HepG2 (cell line): ENCODE data around the gene HRH2.

Experiments used
- BRCA1 ChIP-seq: sonication (generic); formaldehyde crosslinking; IDR thresholded peaks from 2 replicates; pipeline ENCODE4 v1.4.0; 2020; ENCODE audit warnings: missing genetic modification reagents
- CTCF ChIP-seq: sonication (generic); formaldehyde crosslinking; IDR thresholded peaks from 2 replicates; pipeline ENCODE4 v1.5.0; 2020; ENCODE audit warnings: mild to moderate bottlenecking, missing genetic modification reagents, moderate library complexity
- POLR2A ChIP-seq, 2 experiments: IDR thresholded peaks; 2 replicates each; pipeline ENCODE4 v1.6.1; 2011; ENCODE audit warnings: low read depth in 2 of 2, low read length in 2 of 2, mild to moderate bottlenecking in 1 of 2, moderate library complexity in 1 of 2; ENCODE audit not compliant: insufficient read depth in 1 of 2
- TCF7 ChIP-seq: sonication (generic); IDR thresholded peaks from 2 replicates; pipeline ENCODE4 v1.6.1; 2016; ENCODE audit warnings: antibody characterized with exemption, low read depth
- ZNF510 ChIP-seq: sonication (generic); formaldehyde crosslinking; IDR thresholded peaks from 2 replicates; pipeline ENCODE4 v1.4.0; 2020; ENCODE audit warnings: low read depth, mild to moderate bottlenecking, missing genetic modification reagents

GRCh38 chr5:175735701-175736100, 77.8 kb downstream of the HRH2 start:
- TF ChIP-seq BRCA1 (no peak), CTCF (CRISPR knock-in tag) (no peak), POLR2A (IDR thresholded peaks at IDR 0.05; ENCODE audit: insufficient read depth in 1 of 2, low read depth in 2 of 2, low read length in 2 of 2) (no peak), ZNF510 (no peak), TCF7 (no peak)
